OCI-LY3 (cell line): ENCODE data around the gene TFAP2A.

Experiments used
- H2AFZ ChIP-seq: fragments of 200-600, 300-600 bp; shearing (Covaris generic); 2 replicates; pipeline ENCODE4 v1.6.0; 2014; ENCODE audit warnings: antibody characterized with exemption, low read depth, low read length
- H3K27ac ChIP-seq: fragments of 200-600, 300-600 bp; sonication (generic); 2 replicates; pipeline ENCODE4 v1.5.1; 2014; ENCODE audit warnings: mild to moderate bottlenecking, low read length, moderate library complexity, mixed read lengths
- H3K27me3 ChIP-seq: fragments of 200-600, 300-600 bp; sonication (generic); 2 replicates; pipeline ENCODE4 v1.6.1; 2014; ENCODE audit warnings: low read depth, low read length, mixed read lengths
- H3K36me3 ChIP-seq: fragments of 200-600, 300-600 bp; sonication (generic); replicated peaks from 2 replicates; pipeline ENCODE3; 2014; ENCODE audit warnings: low read depth, low read length, mixed read lengths
- H3K4me1 ChIP-seq: fragments of 300-600, 200-600 bp; sonication (generic); 2 replicates; pipeline ENCODE4 v1.6.1; 2014; ENCODE audit warnings: low read length, mixed read lengths
- H3K4me2 ChIP-seq: fragments of 200-600, 300-600 bp; sonication (generic); 2 replicates; pipeline ENCODE4 v1.6.1; 2014; ENCODE audit warnings: low read length, mixed read lengths
- H3K4me3 ChIP-seq: fragments of 300-600, 200-600 bp; sonication (generic); 2 replicates; pipeline ENCODE4 v1.5.1; 2014; ENCODE audit warnings: antibody characterized with exemption, mild to moderate bottlenecking, low read length, moderate library complexity
- H3K79me2 ChIP-seq: fragments of 300-600, 200-600 bp; shearing (Covaris generic); 2 replicates; pipeline ENCODE4 v1.6.1; 2014; ENCODE audit warnings: mild to moderate bottlenecking, low read length, mixed read lengths
- H3K9ac ChIP-seq: fragments of 300-600, 200-600 bp; shearing (Covaris generic); 2 replicates; pipeline ENCODE4 v1.6.0; 2014; ENCODE audit warnings: mild to moderate bottlenecking, low read length, moderate library complexity
- H3K9me3 ChIP-seq: fragments of 200-600, 300-600 bp; shearing (Covaris generic); 2 replicates; pipeline ENCODE4 v1.6.1; 2014; ENCODE audit warnings: low read length, mixed read lengths; ENCODE audit not compliant: insufficient read depth
- H4K20me1 ChIP-seq: fragments of 200-600, 300-600 bp; sonication (generic); 2 replicates; pipeline ENCODE4 v1.6.1; 2016; ENCODE audit warnings: low read length, mixed read lengths; ENCODE audit not compliant: insufficient read depth
- EZH2phosphoT487 ChIP-seq: fragments of 200-600 bp; shearing (Covaris generic); IDR thresholded peaks from 2 replicates; pipeline ENCODE4 v1.6.1; 2018; ENCODE audit warnings: antibody characterized with exemption, mixed run types, low read depth
- TF ChIP-seq, protein P1 (sequence below): fragments of 200-600, 300-600 bp; sonication (generic); IDR thresholded peaks from 2 replicates; pipeline ENCODE4 v1.5.1; 2014; ENCODE audit warnings: antibody characterized with exemption, low read length, low read depth

Gene TFAP2A

GRCh38 chr6:10363911-10364310 is 51.0 kb downstream of the TFAP2A start:
- Histone ChIP-seq H3K27me3 (no peaks in the 10 kb centered on the region), H3K9ac (no peak overlapping the region), H3K4me1 (no peaks in the 10 kb centered on the region), H3K36me3 (no peaks in the 10 kb centered on the region), H3K4me3 (no peak overlapping the region), H3K4me2 (no peak overlapping the region), H2AFZ (no peak overlapping the region), H3K27ac (no peak overlapping the region), H3K9me3 (no peaks in the 10 kb centered on the region), H4K20me1 (no peaks in the 10 kb centered on the region), H3K79me2 (no peaks in the 10 kb centered on the region)
- TF ChIP-seq, protein P1, sequence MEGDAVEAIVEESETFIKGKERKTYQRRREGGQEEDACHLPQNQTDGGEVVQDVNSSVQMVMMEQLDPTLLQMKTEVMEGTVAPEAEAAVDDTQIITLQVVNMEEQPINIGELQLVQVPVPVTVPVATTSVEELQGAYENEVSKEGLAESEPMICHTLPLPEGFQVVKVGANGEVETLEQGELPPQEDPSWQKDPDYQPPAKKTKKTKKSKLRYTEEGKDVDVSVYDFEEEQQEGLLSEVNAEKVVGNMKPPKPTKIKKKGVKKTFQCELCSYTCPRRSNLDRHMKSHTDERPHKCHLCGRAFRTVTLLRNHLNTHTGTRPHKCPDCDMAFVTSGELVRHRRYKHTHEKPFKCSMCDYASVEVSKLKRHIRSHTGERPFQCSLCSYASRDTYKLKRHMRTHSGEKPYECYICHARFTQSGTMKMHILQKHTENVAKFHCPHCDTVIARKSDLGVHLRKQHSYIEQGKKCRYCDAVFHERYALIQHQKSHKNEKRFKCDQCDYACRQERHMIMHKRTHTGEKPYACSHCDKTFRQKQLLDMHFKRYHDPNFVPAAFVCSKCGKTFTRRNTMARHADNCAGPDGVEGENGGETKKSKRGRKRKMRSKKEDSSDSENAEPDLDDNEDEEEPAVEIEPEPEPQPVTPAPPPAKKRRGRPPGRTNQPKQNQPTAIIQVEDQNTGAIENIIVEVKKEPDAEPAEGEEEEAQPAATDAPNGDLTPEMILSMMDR = no peak
- no peak for TF ChIP-seq EZH2phosphoT487

- H3K9me3 ChIP-seq = no peaks in the 10 kb centered on the region
- TF ChIP-seq, protein P1 = no peak
- TF ChIP-seq EZH2phosphoT487 = no peak
- H3K79me2 ChIP-seq = no peaks in the 10 kb centered on the region
- no peaks in the 10 kb centered on the region for H3K27me3 ChIP-seq
- H3K4me2 ChIP-seq = no peak overlapping the region
- no peak overlapping the region for H2AFZ ChIP-seq
- no peaks in the 10 kb centered on the region for H4K20me1 ChIP-seq
- no peak overlapping the region for H3K27ac ChIP-seq
- no peak overlapping the region for H3K4me3 ChIP-seq
- no peaks in the 10 kb centered on the region for H3K4me1 ChIP-seq
- no peak overlapping the region for H3K9ac ChIP-seq
- H3K36me3 ChIP-seq = no peaks in the 10 kb centered on the region
Measured at GRCh38 chr6:10362300-10362699, 52.6 kb downstream of the TFAP2A start.

DNA sequence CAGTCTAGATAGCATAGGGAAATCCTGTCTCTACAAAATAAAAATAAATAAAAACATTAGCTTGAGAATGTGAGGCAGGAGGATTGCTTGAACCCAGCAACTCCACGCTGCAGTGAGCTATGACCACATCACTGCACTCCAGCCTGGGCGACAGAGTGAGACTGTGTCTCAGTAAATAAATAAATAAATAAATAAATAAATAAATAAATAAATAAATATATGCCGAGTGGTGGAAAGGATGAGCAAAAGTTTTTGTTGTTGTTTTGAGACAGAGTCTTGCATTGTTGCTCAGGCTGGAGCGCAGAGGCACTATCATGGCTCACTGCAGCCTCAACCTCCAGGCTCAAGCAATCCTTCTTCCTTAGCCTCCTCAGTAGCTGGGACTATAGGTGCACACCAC is 53.4 kb downstream of the TFAP2A start:
- Histone ChIP-seq H2AFZ (no peak overlapping the region), H3K27ac (no peak overlapping the region), H3K9me3 (no peaks in the 10 kb centered on the region), H3K4me2 (no peak overlapping the region), H3K4me3 (no peak overlapping the region), H3K4me1 (no peaks in the 10 kb centered on the region), H3K27me3 (no peaks in the 10 kb centered on the region), H3K9ac (no peak overlapping the region), H3K79me2 (no peaks in the 10 kb centered on the region), H3K36me3 (no peaks in the 10 kb centered on the region), H4K20me1 (no peaks in the 10 kb centered on the region)
- TF ChIP-seq, protein P1 = no peak
- no peak for TF ChIP-seq EZH2phosphoT487

- Histone ChIP-seq H3K4me2 (no peak overlapping the region), H3K9me3 (no peaks in the 10 kb centered on the region), H3K4me1 (no peaks in the 10 kb centered on the region), H3K79me2 (no peaks in the 10 kb centered on the region), H3K27ac (no peak overlapping the region), H3K9ac (no peak overlapping the region), H2AFZ (no peak overlapping the region), H3K4me3 (no peak overlapping the region), H3K36me3 (no peaks in the 10 kb centered on the region), H4K20me1 (no peaks in the 10 kb centered on the region), H3K27me3 (no peaks in the 10 kb centered on the region)
- TF ChIP-seq, protein P1 = no peak
- TF ChIP-seq EZH2phosphoT487 = no peak
Measured at GRCh38 chr6:10359581-10359980, 55.3 kb downstream of the TFAP2A start.
